Measurements from ENCODE around the gene LYZL1. TPM values are rescaled to one million over a fixed set of nuclear protein-coding genes. Genes with fewer than 3 reads are reported as not detected.

The LYZL1 gene
- total RNA-seq, 1 donor from 2014 or later, result not detected

- no peaks in the 10 kb centered on the region for H3K9me3 Mint-ChIP-seq (ENCODE audit: low read depth)
- H3K27me3 Mint-ChIP-seq, result no peaks in the 10 kb centered on the region
- H3K36me3 Mint-ChIP-seq (ENCODE audit: insufficient read depth), result no peaks in the 10 kb centered on the region
- peaks cover 4% of the 10 kb centered on the region for H3K4me1 Mint-ChIP-seq (ENCODE audit: low read depth)
- peak; percentile 35 for TF ChIP-seq CTCF (IDR thresholded peaks at IDR 0.05; ENCODE audit: unreplicated experiment)
- H3K27ac Mint-ChIP-seq, result no peak overlapping the region
- no peak overlapping the region for H3K4me3 Mint-ChIP-seq (ENCODE audit: low read depth)
- DNase-seq (ENCODE audit: low spot score, unreplicated experiment), result no peak
Measured at GRCh38 chr10:29243750-29244149, 45.1 kb upstream of the LYZL1 start.

- Mint-ChIP-seq H3K27ac (no peak overlapping the region), H3K4me1 (ENCODE audit: low read depth) (no peaks in the 10 kb centered on the region), H3K27me3 (no peaks in the 10 kb centered on the region), H3K9me3 (ENCODE audit: low read depth) (peaks cover 4% of the 10 kb centered on the region), H3K36me3 (ENCODE audit: insufficient read depth) (no peaks in the 10 kb centered on the region), H3K4me3 (ENCODE audit: low read depth) (no peak overlapping the region)
- TF ChIP-seq CTCF (IDR thresholded peaks at IDR 0.05; ENCODE audit: unreplicated experiment), result no peak
- no peak for DNase-seq (ENCODE audit: low spot score, unreplicated experiment)
Measured at GRCh38 chr10:29244978-29245377, 43.9 kb upstream of the LYZL1 start.

- TF ChIP-seq CTCF (IDR thresholded peaks at IDR 0.05; ENCODE audit: unreplicated experiment), result no peak
- Mint-ChIP-seq H3K4me1 (ENCODE audit: low read depth) (no peaks in the 10 kb centered on the region), H3K27ac (no peak overlapping the region), H3K9me3 (ENCODE audit: low read depth) (peaks cover 4% of the 10 kb centered on the region), H3K36me3 (ENCODE audit: insufficient read depth) (no peaks in the 10 kb centered on the region), H3K27me3 (no peaks in the 10 kb centered on the region), H3K4me3 (ENCODE audit: low read depth) (no peak overlapping the region)
- no peak for DNase-seq (ENCODE audit: low spot score, unreplicated experiment)
Measured at GRCh38 chr10:29245476-29245875, 43.4 kb upstream of the LYZL1 start.

GRCh38 chr10:29246449-29246848 lies 42.4 kb upstream of the LYZL1 start:
- peaks cover 2% of the 10 kb centered on the region for H3K4me1 Mint-ChIP-seq (ENCODE audit: low read depth)
- no peak overlapping the region for H3K4me3 Mint-ChIP-seq (ENCODE audit: low read depth)
- no peaks in the 10 kb centered on the region for H3K36me3 Mint-ChIP-seq (ENCODE audit: insufficient read depth)
- no peak for DNase-seq (ENCODE audit: low spot score, unreplicated experiment)
- no peak for TF ChIP-seq CTCF (IDR thresholded peaks at IDR 0.05; ENCODE audit: unreplicated experiment)
- H3K9me3 Mint-ChIP-seq (ENCODE audit: low read depth), result peaks cover 4% of the 10 kb centered on the region
- no peak overlapping the region for H3K27ac Mint-ChIP-seq
- H3K27me3 Mint-ChIP-seq, result no peaks in the 10 kb centered on the region

GRCh38 chr10:29248158-29248557 lies 40.7 kb upstream of the LYZL1 start:
- no peak for DNase-seq (ENCODE audit: low spot score, unreplicated experiment)
- TF ChIP-seq CTCF (IDR thresholded peaks at IDR 0.05; ENCODE audit: unreplicated experiment), result no peak
- peaks cover 5% of the 10 kb centered on the region for H3K27me3 Mint-ChIP-seq
- peaks cover 4% of the 10 kb centered on the region for H3K9me3 Mint-ChIP-seq (ENCODE audit: low read depth)
- H3K4me1 Mint-ChIP-seq (ENCODE audit: low read depth), result peaks cover 2% of the 10 kb centered on the region
- H3K36me3 Mint-ChIP-seq (ENCODE audit: insufficient read depth), result no peaks in the 10 kb centered on the region
- no peak overlapping the region for H3K4me3 Mint-ChIP-seq (ENCODE audit: low read depth)
- H3K27ac Mint-ChIP-seq, result no peak overlapping the region

Data from progenitor cell of endocrine pancreas (in vitro differentiated cells).